NCI-H510A treated with DMSO at 0.1 percent for 48 hours (cell line): Measurements from ENCODE around the gene TRMT2A.

ENCODE experiments used
- DNase-seq: peaks from one replicate; lab custom pipeline; 2025; lab: John Stamatoyannopoulos, UW

Gene TRMT2A

GRCh38 chr22:20132686-20133246 lies 15.7 kb upstream of the TRMT2A start:
- no peak for DNase-seq

- no peak for DNase-seq
These were observed 15.0 kb upstream of the TRMT2A start for GRCh38 chr22:20131859-20132685.

- DNase-seq, result no peak
These were observed 14.5 kb upstream of the TRMT2A start, which contains the start of gene ZDHHC8 for GRCh38 chr22:20131597-20131858. ZDHHC8 (plus strand) TSS chr22:20131804; CDS start chr22:20131948, 144 bp downstream.

- no peak for DNase-seq
These were observed 13.9 kb upstream of the TRMT2A start for GRCh38 chr22:20130731-20131596.

GRCh38 chr22:20130319-20130718 lies 13.3 kb upstream of the TRMT2A start:
- DNase-seq, result no peak

- DNase-seq, result no peak
These were observed 12.7 kb upstream of the TRMT2A start for GRCh38 chr22:20129747-20130014.

GRCh38 chr22:20128902-20129746 lies 12.1 kb upstream of the TRMT2A start:
- no peak for DNase-seq

GRCh38 chr22:20128619-20128901 lies 11.5 kb upstream of the TRMT2A start:
- DNase-seq, result no peak

- no peak for DNase-seq
These were observed 11.0 kb upstream of the TRMT2A start for GRCh38 chr22:20127869-20128618.

- no peak for DNase-seq
These were observed 10.4 kb upstream of the TRMT2A start for GRCh38 chr22:20127318-20127868.

- DNase-seq, result no peak
These were observed 9.4 kb upstream of the TRMT2A start for GRCh38 chr22:20126284-20127029.

- no peak for DNase-seq
These were observed 8.5 kb upstream of the TRMT2A start for GRCh38 chr22:20125201-20126174.

- no peak for DNase-seq
These were observed 7.2 kb upstream of the TRMT2A start for GRCh38 chr22:20124083-20124787.

- no peak for DNase-seq
These were observed 6.5 kb upstream of the TRMT2A start for GRCh38 chr22:20123366-20124082.

GRCh38 chr22:20121856-20122415 lies 4.9 kb upstream of the TRMT2A start:
- no peak for DNase-seq

- DNase-seq, result no peak
These were observed 1.4 kb upstream of the TRMT2A start for GRCh38 chr22:20118300-20119020.

- DNase-seq, result no peak
These were observed 740 bp upstream of the TRMT2A start for GRCh38 chr22:20117633-20118299.
